Pons (tissue), 1 donor: ENCODE measurements around the gene RAMACL.
"Not testable (repeated sequence)": the region's sequence is repeated elsewhere in the genome, so short reads cannot be mapped to it uniquely, and the experiment has no call there.

ENCODE experiments used
- DNase-seq: peaks from one replicate; pipeline ENCODE4 v3.0.0-alpha.2; 2016; ENCODE audit warnings: low spot score

The RAMACL gene

DNA sequence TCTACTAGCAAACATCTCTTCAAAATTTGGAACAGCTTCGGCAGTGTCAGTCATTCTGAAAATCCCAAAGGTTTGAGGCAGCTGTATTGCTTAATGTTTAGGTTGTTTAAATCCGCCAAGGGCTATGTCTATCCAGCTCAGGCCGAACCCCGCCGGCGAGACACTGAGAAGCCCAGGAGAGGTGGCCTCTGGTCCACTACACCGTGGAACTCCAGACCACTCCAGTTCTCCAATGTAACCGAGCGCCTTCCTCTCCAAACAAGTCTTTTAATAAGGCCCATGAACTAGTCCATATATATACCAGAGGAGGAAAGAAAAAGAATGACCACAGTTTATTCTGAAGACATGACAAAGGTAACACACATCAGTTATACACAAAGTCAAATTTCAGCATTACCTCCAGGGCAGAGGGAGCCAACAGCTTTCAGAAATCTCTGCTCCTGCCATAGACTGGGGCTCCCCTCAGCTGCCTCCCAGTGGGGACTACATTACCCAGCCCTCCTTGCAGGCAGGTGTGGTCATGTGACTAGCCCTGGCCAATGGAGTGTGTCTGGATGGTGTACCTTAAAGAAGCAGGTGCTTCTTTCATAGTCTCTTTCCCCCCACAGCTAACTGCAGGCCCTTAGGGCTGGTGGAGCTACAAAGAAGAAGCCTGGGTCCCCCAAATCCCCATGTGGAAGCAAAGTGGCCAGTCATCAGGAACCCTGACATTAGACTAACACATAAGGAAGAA is at the start of gene RAMACL:
RAMACL (minus strand) TSS at position 255 of the 733 bp plus-strand sequence; CDS start at position 54, 201 bp downstream.
- no peak for DNase-seq

DNA sequence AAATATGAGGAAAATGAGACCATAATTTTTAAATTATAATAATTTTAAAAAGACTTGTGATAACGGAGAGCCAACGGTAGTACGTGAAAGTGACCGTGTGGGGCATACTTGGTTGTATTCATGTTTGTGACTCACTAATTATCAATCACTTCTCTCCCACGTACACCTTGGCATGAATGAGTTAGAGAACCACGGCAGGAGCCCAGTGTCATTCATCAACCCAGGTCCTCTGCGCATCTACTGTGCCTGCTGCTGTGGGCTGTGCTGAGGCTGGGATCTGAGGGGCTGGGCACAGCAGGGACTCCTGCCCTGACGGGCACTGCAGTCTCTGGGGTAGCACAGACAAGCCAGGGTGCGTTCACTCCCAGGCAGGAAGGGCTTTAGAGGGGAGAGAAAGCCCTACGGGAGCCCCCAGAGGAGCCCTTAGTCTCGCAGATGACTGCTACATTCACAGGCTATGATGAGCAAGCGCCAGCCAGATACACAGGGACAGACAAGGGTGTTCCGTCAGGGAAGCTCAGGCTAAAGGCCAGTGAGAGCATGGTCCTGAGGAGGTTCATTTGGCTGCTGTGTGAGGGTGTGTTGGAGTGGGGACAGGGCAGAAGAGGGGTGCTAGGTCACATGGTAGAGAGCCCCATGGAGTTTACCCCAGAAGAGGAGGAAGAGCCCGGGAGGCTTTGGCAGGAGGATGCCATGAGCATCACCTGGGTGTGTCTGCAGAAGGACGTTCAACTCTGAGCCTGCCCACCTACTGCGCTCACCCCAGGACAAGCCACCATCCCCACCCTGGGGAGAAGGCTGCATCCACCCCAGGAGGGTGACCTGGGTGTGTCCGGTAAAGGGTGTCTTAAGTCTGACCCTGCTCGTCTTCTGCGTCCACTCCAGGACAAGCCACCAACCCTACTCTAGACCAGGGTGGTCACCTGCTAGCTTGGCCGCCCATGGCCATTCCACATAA is 48.8 kb upstream of the RAMACL start:
- DNase-seq = no peak

GRCh38 chr6:166634581-166634980 is 48.1 kb upstream of the RAMACL start:
- DNase-seq = not testable (repeated sequence)

DNA sequence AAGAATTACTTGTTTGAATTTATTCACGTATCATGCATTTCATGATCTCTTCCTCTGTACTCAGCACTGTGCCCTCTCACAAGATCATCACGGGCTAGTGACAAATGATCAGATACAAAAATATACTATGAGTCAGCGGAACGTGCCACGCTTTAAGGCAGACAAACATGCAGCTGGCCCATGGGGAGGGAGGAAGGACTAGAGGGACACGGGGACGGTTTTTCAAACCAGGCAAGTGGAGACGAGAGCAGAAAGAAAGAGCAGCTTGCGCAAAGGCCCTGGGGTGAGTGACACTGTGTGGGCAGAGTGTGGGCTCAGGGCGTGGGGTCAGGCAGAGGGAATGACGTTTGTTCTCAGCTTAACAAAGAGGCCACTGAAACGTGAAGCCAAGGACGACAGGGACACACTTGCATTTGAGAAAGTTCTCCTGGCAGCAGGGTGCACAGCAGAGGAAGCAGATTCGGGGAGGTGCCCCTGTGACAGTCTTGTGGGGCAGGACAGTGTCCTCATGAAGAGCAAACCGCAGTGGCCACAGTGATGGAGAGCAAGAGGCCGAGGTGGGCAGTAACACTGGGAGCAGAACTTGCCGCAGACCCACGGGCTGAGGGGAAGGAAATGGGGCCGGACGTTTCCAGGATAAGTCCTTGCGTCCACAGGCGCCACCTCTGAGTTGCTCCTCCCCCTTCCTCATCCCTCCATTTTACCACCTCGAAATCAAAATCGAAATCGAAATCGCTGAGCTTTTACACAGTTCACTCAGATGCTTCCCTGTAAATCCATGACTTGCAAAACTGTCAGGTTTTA is 47.5 kb upstream of the RAMACL start:
- no peak for DNase-seq

DNA sequence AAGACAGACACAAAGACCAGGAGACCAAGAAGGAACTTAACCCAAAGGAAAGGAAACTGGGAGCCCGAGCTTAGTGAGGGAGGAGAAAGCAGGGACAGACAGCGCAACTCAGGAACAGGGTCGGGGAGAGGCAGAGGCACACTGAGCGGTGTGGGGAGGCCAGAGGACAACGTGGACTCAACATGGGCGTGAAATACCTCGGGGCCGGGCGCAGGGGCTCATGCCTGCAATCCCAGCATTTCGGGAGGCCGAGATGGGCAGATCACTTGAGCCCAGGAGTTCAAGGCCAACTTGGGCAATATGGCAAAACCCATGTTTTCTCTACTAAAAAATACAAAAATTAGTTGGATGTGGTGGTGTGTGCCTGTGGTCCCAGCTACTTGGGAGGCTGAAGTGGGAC is 46.3 kb upstream of the RAMACL start:
- DNase-seq = no peak

- no peak for DNase-seq
Measured at GRCh38 chr6:166630462-166630861, 44.0 kb upstream of the RAMACL start.

DNA sequence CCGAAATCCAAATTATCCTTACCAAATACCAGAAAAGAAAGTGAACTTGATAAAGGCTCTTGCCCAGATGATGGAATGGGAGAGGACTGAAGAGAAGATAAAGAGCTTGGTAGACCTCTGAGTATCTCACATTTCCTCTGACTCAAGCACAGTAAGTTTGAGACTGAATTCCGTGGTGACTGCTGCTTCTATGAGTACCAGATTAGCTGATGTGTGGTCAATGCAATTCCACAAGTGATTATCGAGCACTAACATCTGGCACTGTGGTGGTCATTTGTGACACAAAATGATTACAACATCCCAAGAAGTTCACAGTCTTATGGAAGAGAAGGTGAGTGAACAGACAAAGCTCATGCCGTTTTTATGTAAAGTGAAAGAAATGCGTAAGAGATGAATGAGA is 43.1 kb upstream of the RAMACL start:
- no peak for DNase-seq

DNA sequence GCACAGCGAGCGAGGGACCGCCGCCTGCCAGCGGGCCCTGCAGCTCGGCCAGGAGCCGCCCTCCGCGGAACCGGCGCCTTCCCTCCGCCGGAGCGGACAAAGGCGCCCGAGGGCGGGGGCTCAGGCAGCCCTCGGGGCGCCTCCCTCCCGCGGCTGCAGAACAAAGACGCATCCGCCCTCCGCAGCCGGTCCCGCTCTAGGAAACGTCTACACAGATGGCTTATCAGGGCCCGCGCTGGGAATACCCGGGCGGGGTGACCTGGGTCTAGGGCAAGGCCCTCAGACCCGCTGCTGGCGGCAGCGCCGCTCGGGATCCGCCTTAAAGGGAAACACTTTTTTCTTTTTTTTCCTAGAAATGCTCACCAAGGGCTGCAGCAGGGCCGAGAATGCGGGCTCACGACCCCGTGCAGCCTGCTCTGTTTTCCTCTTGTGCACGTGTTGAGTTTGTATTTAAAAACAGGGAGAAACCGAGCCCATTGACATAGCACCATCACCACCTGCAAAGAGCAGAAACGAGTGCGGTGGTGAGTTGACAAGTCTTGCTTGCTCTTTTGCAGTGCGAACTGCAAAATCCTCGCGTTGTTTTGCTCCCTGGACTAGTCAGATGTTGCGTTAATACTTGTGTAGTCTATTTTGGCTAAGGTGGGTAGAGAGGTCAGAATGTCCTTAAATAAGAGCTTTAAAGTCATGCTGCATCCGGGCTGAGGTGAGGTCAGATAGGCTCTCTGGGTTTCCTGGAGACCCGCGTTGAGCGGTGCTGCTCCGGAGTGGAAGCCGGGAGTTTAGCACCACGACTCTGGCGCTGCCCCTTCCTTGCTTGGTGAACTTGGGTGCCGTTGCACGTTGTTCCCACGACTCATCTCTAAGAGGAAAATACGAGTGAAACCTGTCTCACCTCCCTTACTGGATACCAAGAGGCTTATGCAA is 41.7 kb upstream of the RAMACL start:
- peak; percentile 64 for DNase-seq

DNA sequence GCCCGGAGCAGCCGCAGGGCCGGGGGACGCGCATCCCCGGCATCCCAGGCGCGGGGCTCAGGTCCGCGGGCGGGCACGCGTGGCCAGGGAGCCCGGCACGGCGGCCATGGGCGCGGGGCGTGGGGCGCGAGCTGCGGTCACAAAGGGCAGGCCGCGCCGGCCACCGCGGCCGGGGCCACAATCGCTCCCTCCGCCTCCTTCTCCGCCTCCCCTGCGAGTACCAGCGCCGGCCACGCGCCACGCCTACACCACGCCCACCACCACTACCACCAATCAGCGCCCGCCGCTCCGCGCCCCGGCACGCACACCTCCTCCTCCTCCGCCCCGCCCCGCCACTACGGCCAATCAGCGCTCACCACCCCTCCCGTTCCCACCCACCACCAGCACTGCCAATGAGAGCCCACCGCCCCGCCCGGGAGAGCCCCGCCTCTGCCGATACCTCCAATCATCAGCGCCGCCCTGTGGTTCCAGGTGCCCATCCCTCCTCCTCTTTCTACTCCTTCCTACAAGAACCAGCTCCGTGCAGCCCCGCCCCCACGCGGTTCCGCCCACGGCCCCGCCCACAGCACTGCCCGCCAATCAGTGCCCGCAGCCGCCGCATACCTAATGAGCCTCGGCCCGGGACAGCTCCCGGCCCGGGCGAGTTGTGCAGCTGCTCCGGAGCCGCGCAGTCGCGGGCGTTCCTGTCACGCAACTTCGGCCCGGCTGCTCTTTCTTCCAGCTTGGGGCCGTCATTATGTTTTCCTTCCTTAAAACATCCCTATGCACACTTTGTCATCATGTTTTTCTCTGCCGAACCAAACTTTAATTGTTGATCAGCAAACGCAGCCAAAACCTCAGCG is 40.8 kb upstream of the RAMACL start, which contains the start of gene RPS6KA2:
RPS6KA2 (minus strand) TSS at position 219 of the 842 bp plus-strand sequence. CDS start 232 bp downstream, outside the sequence.
- peak; percentile 99 for DNase-seq

GRCh38 chr6:166626177-166627032 is 39.9 kb upstream of the RAMACL start:
- DNase-seq = peak; percentile 40

DNA sequence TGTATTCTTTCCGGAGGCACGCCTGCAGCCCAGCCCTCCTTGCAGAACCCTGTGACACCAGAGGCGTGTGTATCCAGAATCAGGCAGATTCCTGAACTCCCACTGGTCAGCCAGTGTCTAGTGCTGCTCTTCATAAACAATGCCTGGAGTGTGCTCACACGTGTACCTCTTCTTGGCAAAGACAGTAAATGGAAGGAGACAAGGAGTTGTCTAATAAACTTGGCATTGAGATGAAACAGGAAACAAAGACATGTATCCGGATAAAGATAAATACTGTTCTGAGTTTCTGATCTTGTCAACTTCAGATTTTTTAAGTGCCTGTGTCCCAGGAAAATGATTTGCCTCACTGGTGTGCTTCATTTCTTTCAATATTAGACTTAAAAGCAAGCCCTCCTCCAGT is 38.9 kb upstream of the RAMACL start:
- DNase-seq = peak; percentile 69

GRCh38 chr6:166624275-166624674 is 37.8 kb upstream of the RAMACL start:
- peak; percentile 47 for DNase-seq

DNA sequence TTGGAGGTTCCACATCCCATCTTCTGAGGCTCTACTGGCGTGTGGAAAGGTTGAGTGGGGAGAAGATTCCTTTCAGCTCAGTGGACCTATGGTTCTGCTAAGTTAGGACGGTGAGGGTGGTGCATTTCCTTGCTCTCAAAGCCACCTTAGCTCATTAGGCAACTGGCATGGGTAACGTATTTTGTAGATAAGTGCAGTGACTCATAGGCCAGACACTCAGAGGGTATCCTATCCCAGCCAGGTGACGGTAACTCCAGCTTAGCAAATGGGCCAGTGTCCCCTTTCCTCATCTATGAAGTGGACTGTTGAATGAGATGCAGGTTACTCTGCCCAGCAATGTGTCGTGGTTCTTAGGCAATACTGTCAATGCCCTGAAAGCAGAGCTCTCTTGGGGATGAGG is 36.8 kb upstream of the RAMACL start:
- no peak for DNase-seq

DNA sequence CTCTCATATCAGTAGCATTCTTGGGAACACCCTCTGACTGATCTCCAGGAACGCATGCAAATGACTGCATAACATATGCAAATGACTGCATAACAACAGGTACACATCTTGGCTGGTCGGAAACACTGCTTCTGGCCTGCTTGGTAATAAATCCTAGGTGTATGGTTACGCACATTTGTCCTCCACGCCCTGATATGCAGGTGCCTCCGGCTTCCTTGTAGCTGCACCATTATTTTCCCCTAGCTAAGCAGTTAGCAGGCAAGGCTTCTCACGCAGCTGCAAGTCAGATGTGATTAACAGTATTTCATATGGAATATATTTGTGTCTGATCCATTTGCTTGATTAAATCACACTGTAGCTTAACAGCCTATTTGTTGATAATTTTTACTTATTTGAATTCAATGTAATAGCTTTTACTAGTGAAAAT is 34.6 kb upstream of the RAMACL start:
- no peak for DNase-seq

GRCh38 chr6:166620478-166621113 is 34.1 kb upstream of the RAMACL start:
- DNase-seq = no peak

GRCh38 chr6:166619912-166620311 is 33.4 kb upstream of the RAMACL start:
- no peak for DNase-seq

GRCh38 chr6:166618866-166619761 is 32.6 kb upstream of the RAMACL start:
- no peak for DNase-seq
